Neural progenitor cell (in vitro differentiated cells): Measurements from ENCODE around the gene RASL10A.

ENCODE experiments used
- CTCF ChIP-seq: fragments of 200-600 bp; sonication (generic); IDR thresholded peaks from 2 replicates; pipeline ENCODE4 v1.5.1; 2017; ENCODE audit warnings: antibody characterized with exemption, mild to moderate bottlenecking
- EZH2 ChIP-seq: fragments of 200-600 bp; sonication (generic); IDR thresholded peaks from 2 replicates; pipeline ENCODE4 v1.6.1; 2017; ENCODE audit warnings: antibody characterized with exemption, mild to moderate bottlenecking, moderate library complexity
- EZH2phosphoT487 ChIP-seq: fragments of 200-600 bp; sonication (generic); IDR thresholded peaks from 2 replicates; pipeline ENCODE4 v1.6.1; 2017; ENCODE audit warnings: antibody characterized with exemption

DNA sequence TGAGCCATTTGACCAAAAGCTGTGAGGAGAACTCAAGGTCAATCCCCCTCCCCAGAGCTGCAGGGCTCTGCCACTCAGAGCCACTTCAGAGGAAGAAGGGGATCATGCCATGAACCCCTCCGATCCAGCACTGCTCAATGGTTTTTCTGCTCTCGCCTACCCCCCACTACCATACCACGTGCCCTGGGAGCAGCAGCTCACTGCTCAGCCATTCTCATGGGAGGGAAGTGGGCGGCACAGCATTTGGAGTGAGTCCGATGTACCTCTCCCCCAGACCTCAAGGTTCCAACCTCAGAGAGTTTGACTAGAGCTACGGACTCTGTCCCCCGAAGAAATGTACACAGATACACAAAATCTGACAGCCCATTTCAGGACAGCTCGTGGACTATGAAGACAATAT, 38.4 kb upstream of the RASL10A start:
- TF ChIP-seq CTCF (no peak), EZH2 (no peak), EZH2phosphoT487 (no peak)
